LNCAP (cell line): Measurements from ENCODE around the gene ISOC2.

Experiments used
- TF ChIP-seq, protein P1 (sequence below): fragments of 450-650 bp; IDR thresholded peaks from 2 replicates; pipeline ENCODE4 v1.5.1; 2017; ENCODE audit warnings: mild to moderate bottlenecking

The ISOC2 gene

DNA sequence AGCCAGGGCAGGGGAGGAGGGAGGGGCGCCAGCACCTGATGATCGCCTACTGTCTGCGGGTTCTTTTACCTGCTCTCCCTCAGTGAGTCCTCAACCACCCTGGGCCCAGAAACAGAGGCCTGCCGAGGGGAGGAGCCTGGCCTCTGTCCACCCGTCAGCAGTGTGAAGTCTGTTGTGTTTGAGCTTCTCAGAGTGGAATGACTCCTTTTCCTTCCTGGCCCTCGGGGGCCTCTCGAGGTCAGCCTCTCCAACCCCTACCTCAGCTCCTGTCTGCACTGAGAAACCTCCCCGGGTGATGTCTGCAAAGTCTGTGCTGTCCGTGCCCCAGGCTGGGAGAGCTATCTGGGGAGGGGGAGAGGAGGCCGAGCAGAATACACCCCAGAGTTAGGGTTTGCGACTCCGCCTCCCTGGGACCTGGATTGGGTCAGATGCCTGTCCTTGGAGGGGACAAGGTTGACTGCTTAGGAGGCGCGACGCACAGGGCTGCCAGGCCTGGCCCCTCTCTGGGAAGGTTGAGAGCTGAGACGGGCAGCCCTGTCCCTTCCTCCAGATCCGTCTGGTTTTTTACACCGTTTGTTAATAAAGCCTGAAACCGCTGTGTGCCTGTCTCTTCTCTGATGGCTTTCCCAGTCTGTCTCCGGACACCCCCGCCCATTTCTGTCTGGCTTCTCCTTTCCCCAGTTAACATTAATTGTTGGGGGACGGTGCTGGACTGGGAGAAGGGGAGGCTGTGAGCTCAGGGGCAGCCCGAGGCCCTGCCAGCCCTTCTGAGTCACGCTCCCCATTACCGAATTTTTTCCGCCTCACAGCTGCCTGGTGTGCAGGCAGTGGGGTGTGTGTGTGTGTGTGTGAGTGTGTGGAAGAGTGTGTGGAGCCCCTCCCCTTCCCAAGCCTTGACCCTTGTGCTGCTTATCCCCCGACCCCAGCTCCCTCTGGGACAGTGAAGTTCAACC, 25.8 kb upstream of the ISOC2 start:
- TF ChIP-seq, protein P1, sequence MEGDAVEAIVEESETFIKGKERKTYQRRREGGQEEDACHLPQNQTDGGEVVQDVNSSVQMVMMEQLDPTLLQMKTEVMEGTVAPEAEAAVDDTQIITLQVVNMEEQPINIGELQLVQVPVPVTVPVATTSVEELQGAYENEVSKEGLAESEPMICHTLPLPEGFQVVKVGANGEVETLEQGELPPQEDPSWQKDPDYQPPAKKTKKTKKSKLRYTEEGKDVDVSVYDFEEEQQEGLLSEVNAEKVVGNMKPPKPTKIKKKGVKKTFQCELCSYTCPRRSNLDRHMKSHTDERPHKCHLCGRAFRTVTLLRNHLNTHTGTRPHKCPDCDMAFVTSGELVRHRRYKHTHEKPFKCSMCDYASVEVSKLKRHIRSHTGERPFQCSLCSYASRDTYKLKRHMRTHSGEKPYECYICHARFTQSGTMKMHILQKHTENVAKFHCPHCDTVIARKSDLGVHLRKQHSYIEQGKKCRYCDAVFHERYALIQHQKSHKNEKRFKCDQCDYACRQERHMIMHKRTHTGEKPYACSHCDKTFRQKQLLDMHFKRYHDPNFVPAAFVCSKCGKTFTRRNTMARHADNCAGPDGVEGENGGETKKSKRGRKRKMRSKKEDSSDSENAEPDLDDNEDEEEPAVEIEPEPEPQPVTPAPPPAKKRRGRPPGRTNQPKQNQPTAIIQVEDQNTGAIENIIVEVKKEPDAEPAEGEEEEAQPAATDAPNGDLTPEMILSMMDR = no peak

DNA sequence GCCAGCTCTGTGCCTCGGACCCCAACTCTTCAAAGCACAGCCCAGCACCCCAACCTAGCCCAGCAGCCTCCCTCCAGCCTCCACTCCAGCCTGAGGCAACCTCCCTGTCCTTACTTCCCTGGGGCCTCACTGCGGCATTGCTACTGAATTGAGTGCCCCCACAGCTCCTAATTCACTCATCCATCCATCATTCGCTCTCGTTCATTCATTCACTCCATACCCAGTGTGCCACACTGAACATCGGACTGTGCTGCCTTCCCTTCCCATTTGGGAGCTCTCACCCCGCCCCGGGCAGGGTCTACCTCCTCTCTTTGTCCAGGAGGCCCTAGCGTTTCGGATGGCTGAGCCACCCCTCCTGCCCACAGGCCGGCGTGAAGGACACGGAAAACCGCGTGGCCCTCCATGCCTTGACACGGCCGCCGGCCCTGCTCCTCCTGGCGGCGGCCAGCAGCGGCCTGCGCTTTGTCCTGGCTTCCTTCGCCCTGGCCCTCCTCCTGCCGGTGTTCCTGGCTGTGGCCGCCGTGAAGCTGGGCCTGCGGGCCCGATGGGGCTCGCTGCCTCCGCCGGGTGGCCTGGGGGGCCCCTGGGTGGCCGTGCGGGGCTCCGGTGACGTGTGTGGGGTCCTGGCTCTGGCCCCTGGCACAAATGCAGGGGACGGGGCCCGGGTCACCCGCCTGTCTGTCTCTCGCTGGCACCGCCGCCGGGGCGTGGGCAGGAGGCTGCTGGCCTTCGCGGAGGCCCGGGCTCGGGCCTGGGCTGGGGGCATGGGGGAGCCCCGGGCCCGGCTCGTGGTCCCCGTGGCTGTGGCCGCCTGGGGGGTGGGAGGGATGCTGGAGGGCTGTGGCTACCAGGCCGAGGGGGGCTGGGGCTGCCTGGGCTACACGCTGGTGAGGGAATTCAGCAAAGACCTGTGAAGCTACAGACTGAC, 24.9 kb upstream of the ISOC2 start:
- TF ChIP-seq, protein P1 = no peak

- TF ChIP-seq, protein P1 = no peak
Observed at GRCh38 chr19:55485439-55486011, 24.1 kb upstream of the ISOC2 start.

- TF ChIP-seq, protein P1 = no peak
Observed at GRCh38 chr19:55484593-55485438, 23.4 kb upstream of the ISOC2 start, which contains the start of gene NAT14. NAT14 (plus strand) TSS chr19:55485188; CDS start chr19:55485709, 521 bp downstream.

- TF ChIP-seq, protein P1 = no peak
Observed at GRCh38 chr19:55483706-55484592, 22.5 kb upstream of the ISOC2 start.

GRCh38 chr19:55482967-55483705, 21.7 kb upstream of the ISOC2 start:
- TF ChIP-seq, protein P1 = no peak
